ENCODE measurements around the gene KRT14. TPM values are rescaled to one million over a fixed set of nuclear protein-coding genes. Genes with fewer than 3 reads are reported as not detected.

Gene KRT14
- total RNA-seq, 1 experiment from 2014 or later = not detected

GRCh38 chr17:41631025-41631897 is 44.6 kb upstream of the KRT14 start:
- BruUV-seq (replicated peaks) = no TSS peak
- in situ Hi-C loops (cut with HindIII; ENCODE audit: low pct_unique_long_range_greater_than_20kb, low sequenced_read_pairs) (loop anchor here (25.0 kb wide), 1 partner anchor 94 kb away; the partner anchor contains the start of gene KRT19), intact Hi-C loops (cut with micrococcal nuclease; ENCODE audit: unreplicated experiment) (no loop called here)
- DNase-seq (ENCODE audit: low read depth, low spot score) (no peak), ATAC-seq (no peak)
- no peak overlapping the region for H3K4me3 ChIP-seq (ENCODE audit: low read depth in 2 of 2, low read length in 2 of 2)
- ChIA-PET POLR2A (no interaction called here), CTCF (no interaction called here)
- no peaks in the 10 kb centered on the region for H3K36me3 ChIP-seq (ENCODE audit: control insufficient read depth, insufficient read depth, low read length)
- no peaks in the 10 kb centered on the region for H3K9me3 ChIP-seq (ENCODE audit: control insufficient read depth, insufficient read depth, low read depth, low read length)
- peaks cover 19% of the 10 kb centered on the region for H3K4me1 ChIP-seq (ENCODE audit: control insufficient read depth, insufficient read depth, low read length)
- no peak for TF ChIP-seq SIN3A (IDR thresholded peaks at IDR 0.05; ENCODE audit: borderline replicate concordance, insufficient read depth, low read depth, low read length)
- TF ChIP-seq REST (IDR thresholded peaks at IDR 0.05; ENCODE audit: insufficient read depth in 1 of 2, low read depth in 2 of 2, low read length in 1 of 2) = no peak
- no peak for TF ChIP-seq POLR2AphosphoS5 (IDR thresholded peaks at IDR 0.05; ENCODE audit: low read depth, low read length)
- TF ChIP-seq TCF7L2 (IDR thresholded peaks at IDR 0.05; ENCODE audit: low read depth, low read length) = no peak
- no peaks in the 10 kb centered on the region for H3K27me3 ChIP-seq (ENCODE audit: control insufficient read depth, insufficient read depth, low read length)
- H3K27ac ChIP-seq (ENCODE audit: low read length) = no peak overlapping the region

DNA sequence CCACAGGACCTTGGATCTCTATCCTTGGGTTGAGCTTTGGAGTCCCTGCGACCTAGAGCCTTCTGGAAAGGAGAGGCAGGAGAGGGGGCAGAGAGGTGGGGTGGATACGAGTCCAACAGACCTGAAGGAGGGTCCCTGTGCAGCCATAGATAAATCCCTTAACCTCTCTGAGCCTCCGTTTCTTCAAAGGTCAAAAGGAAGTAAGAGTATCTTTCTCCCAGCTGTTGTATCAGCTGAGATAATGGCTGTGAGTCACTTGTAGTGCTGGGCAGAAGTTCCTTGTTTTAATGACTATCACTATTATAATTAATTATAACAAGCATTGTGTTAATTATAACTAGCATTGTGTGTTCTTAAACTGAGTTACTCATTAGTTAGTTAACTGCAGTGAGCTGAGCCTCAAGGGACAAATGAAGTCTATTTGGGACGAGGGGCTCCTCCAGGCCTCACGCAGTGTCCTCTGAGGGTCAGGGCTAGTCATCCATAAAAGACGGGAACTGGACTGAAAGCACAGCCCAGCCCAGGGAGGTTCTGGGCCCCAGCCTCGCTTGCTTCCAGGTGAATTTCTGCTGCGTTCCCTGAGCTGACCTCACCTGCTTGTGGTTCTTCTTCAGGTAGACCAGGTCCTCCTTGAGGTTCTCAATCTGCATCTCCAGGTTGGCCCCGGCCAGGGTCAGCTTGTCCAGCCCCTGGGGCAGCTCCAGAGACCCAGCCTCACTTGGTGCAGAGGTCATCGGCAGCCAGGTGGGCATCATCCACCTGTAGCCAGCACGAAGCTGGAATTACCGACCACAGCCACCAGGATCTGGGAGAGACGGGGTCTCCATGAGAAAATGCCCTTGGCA is 43.4 kb upstream of the KRT14 start:
- POLR2A ChIA-PET = no interaction called here
- no peak overlapping the region for H3K27ac ChIP-seq (ENCODE audit: low read length)
- BruUV-seq (replicated peaks) = no TSS peak
- in situ Hi-C loops (cut with HindIII; ENCODE audit: low pct_unique_long_range_greater_than_20kb, low sequenced_read_pairs) (loop anchor here (25.0 kb wide), 1 partner anchor 93 kb away; the partner anchor contains the start of gene KRT19), intact Hi-C loops (cut with micrococcal nuclease; ENCODE audit: unreplicated experiment) (no loop called here)
- H3K4me3 ChIP-seq (ENCODE audit: low read depth in 2 of 2, low read length in 2 of 2) = no peak overlapping the region
- DNase-seq (ENCODE audit: low read depth, low spot score) = no peak
- no peaks in the 10 kb centered on the region for H3K9me3 ChIP-seq (ENCODE audit: control insufficient read depth, insufficient read depth, low read depth, low read length)
- no peak for TF ChIP-seq REST (IDR thresholded peaks at IDR 0.05; ENCODE audit: insufficient read depth in 1 of 2, low read depth in 2 of 2, low read length in 1 of 2)
- no peak for TF ChIP-seq POLR2AphosphoS5 (IDR thresholded peaks at IDR 0.05; ENCODE audit: low read depth, low read length)
- no peak for TF ChIP-seq SIN3A (IDR thresholded peaks at IDR 0.05; ENCODE audit: borderline replicate concordance, insufficient read depth, low read depth, low read length)
- TF ChIP-seq TCF7L2 (IDR thresholded peaks at IDR 0.05; ENCODE audit: low read depth, low read length) = no peak
- TF ChIP-seq, protein P1, sequence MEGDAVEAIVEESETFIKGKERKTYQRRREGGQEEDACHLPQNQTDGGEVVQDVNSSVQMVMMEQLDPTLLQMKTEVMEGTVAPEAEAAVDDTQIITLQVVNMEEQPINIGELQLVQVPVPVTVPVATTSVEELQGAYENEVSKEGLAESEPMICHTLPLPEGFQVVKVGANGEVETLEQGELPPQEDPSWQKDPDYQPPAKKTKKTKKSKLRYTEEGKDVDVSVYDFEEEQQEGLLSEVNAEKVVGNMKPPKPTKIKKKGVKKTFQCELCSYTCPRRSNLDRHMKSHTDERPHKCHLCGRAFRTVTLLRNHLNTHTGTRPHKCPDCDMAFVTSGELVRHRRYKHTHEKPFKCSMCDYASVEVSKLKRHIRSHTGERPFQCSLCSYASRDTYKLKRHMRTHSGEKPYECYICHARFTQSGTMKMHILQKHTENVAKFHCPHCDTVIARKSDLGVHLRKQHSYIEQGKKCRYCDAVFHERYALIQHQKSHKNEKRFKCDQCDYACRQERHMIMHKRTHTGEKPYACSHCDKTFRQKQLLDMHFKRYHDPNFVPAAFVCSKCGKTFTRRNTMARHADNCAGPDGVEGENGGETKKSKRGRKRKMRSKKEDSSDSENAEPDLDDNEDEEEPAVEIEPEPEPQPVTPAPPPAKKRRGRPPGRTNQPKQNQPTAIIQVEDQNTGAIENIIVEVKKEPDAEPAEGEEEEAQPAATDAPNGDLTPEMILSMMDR (IDR thresholded peaks at IDR 0.05) = no peak
- no peaks in the 10 kb centered on the region for H3K36me3 ChIP-seq (ENCODE audit: control insufficient read depth, insufficient read depth, low read length)
- H3K27me3 ChIP-seq (ENCODE audit: control insufficient read depth, insufficient read depth, low read length) = no peaks in the 10 kb centered on the region
- CTCF ChIA-PET = no interaction called here
- peaks cover 12% of the 10 kb centered on the region for H3K4me1 ChIP-seq (ENCODE audit: control insufficient read depth, insufficient read depth, low read length)
- ATAC-seq = no peak

Measured in Panc1 (cell line).